ENCODE results near the gene ARHGEF9.

- TF ChIP-seq CTCF (IDR thresholded peaks at IDR 0.05), result no peak
- no peak for TF ChIP-seq POLR2A (IDR thresholded peaks at IDR 0.05)
Observed at GRCh38 chrX:63758011-63758410, 27.0 kb downstream of the ARHGEF9 start.

Data from uterus (tissue), 2 donors.